A673 (cell line): ENCODE results near the gene DNMBP. TPM values are rescaled to one million over a fixed set of nuclear protein-coding genes. Genes with fewer than 3 reads are reported as not detected.

Experiments used
- BruUV-seq: library from RNA; stranded (reverse); fragments of 400-500 nt; replicated peaks from 2 replicates; lab custom pipeline; 2021; lab: Mats Ljungman, UMichigan
- CTCF ChIA-PET: fragments of 300-600 bp; sonication (Branson Sonifier 250); formaldehyde crosslinking; loops from one replicate; lab custom pipeline; 2022; ENCODE audit warnings: antibody characterized with exemption; lab: Charles Lee
- POLR2A ChIA-PET: fragments of 300-600 bp; sonication (Branson Sonifier 250); formaldehyde crosslinking; loops from one replicate; lab custom pipeline; 2022; ENCODE audit warnings: antibody characterized with exemption; ENCODE audit not compliant: low non-redundant PET; lab: Charles Lee
- DNase-seq: peaks from one replicate; pipeline ENCODE4 v3.0.0-alpha.2; 2015; ENCODE audit warnings: low spot score
- H3K27ac ChIP-seq: fragments of 200-600 bp; sonication (generic); 2 replicates; pipeline ENCODE4 v1.5.1; 2016; ENCODE audit warnings: mixed run types, low read depth, mild to moderate bottlenecking, mixed read lengths, antibody characterized with exemption, low read length; ENCODE audit not compliant: poor library complexity, severe bottlenecking
- H3K27me3 ChIP-seq: fragments of 200-600 bp; sonication (generic); replicated peaks from 2 replicates; pipeline ENCODE4 v1.6.1; 2017; ENCODE audit warnings: mixed run types, low read depth, mild to moderate bottlenecking, mixed read lengths, antibody characterized with exemption, low read length; ENCODE audit not compliant: insufficient read depth, poor library complexity
- H3K36me3 ChIP-seq: fragments of 200-600 bp; sonication (generic); 2 replicates; pipeline ENCODE4 v1.6.1; 2016; ENCODE audit warnings: mixed run types, mild to moderate bottlenecking, mixed read lengths, antibody characterized with exemption, low read length; ENCODE audit not compliant: insufficient read depth, poor library complexity, severe bottlenecking
- H3K4me1 ChIP-seq: fragments of 200-600 bp; sonication (generic); 2 replicates; pipeline ENCODE4 v1.6.1; 2017; ENCODE audit warnings: mixed run types, mild to moderate bottlenecking, mixed read lengths, antibody characterized with exemption, low read length; ENCODE audit not compliant: insufficient read depth, poor library complexity, severe bottlenecking
- H3K4me3 ChIP-seq: fragments of 200-600 bp; sonication (generic); 2 replicates; pipeline ENCODE4 v1.5.1; 2016; ENCODE audit warnings: low read depth, mixed run types, mild to moderate bottlenecking, mixed read lengths, low read length; ENCODE audit not compliant: poor library complexity, severe bottlenecking
- H3K9me3 ChIP-seq: fragments of 200-600 bp; sonication (generic); 2 replicates; pipeline ENCODE4 v1.6.1; 2016; ENCODE audit warnings: mixed run types, low read depth, mild to moderate bottlenecking, mixed read lengths, antibody characterized with exemption, low read length; ENCODE audit not compliant: poor library complexity, severe bottlenecking
- EZH2 ChIP-seq: fragments of 200-600 bp; sonication (generic); IDR thresholded peaks from 2 replicates; pipeline ENCODE4 v1.6.1; 2017; ENCODE audit warnings: borderline replicate concordance, low read depth, mild to moderate bottlenecking, mixed read lengths, antibody characterized with exemption, low read length; ENCODE audit not compliant: poor library complexity, severe bottlenecking
- intact Hi-C: fragments of 100-400 bp; cut with micrococcal nuclease; formaldehyde crosslinking; loops from one replicate; pipeline ENCODE4 v1.10.0; 2022; ENCODE audit not compliant: unreplicated experiment
- total RNA-seq: library from RNA; stranded (reverse); gene quantifications from 2 replicates; pipeline ENCODE4 v1.2.3, GENCODE V29; 2021
- TF ChIP-seq, protein P1 (sequence below): fragments of 300-800, 200-600 bp; sonication (generic); conservative IDR thresholded peaks from 2 replicates; pipeline ENCODE4 v1.5.1; 2017; ENCODE audit warnings: low read depth, mild to moderate bottlenecking, antibody characterized with exemption, low read length, moderate library complexity, mixed read lengths

Gene DNMBP
- total RNA-seq, 1 experiment from 2014 or later, result 28.0 TPM

DNA sequence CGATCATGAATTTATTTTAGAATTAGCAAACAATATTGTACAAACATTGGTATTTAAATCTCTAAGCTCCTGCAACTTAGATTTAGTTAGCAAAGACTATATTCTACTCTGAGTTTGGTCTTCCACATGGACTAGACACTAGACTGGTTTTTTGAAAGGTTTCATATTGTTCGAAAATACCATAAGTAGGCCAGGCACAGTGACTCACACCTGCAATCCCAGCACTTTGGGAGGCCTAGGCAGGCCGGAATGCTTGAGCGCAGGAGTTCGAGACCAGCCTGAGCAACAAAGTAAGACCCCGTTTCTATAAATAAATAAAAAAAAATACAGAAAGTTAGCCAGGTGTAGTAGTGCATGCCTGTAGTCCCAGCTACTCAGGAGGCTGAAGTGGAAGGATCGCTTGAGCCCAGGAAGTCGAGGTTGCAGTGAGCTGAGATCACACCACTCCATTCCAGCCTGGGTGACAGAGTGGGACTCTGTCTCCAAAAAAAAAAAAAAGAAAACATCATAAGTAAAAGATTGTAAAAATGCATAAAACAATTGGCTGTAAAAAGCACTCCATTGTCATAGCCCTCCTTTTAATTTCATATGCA is 154.2 kb downstream of the DNMBP start:
- intact Hi-C loops, result loop anchor here (2.0 to 10.0 kb wide), 2 partner anchors 189 to 489 kb away; partner anchors contain the start of gene SCD
- no peaks in the 10 kb centered on the region for H3K9me3 ChIP-seq
- TF ChIP-seq, protein P1, sequence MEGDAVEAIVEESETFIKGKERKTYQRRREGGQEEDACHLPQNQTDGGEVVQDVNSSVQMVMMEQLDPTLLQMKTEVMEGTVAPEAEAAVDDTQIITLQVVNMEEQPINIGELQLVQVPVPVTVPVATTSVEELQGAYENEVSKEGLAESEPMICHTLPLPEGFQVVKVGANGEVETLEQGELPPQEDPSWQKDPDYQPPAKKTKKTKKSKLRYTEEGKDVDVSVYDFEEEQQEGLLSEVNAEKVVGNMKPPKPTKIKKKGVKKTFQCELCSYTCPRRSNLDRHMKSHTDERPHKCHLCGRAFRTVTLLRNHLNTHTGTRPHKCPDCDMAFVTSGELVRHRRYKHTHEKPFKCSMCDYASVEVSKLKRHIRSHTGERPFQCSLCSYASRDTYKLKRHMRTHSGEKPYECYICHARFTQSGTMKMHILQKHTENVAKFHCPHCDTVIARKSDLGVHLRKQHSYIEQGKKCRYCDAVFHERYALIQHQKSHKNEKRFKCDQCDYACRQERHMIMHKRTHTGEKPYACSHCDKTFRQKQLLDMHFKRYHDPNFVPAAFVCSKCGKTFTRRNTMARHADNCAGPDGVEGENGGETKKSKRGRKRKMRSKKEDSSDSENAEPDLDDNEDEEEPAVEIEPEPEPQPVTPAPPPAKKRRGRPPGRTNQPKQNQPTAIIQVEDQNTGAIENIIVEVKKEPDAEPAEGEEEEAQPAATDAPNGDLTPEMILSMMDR, result no peak
- TF ChIP-seq EZH2, result no peak

GRCh38 chr10:99854860-99855259 is 154.9 kb downstream of the DNMBP start:
- intact Hi-C loops, result loop anchor here (2.0 to 10.0 kb wide), 2 partner anchors 190 to 490 kb away; partner anchors contain the start of gene SCD
- no TSS peak for BruUV-seq
- Histone ChIP-seq H3K36me3 (no peaks in the 10 kb centered on the region), H3K27me3 (no peaks in the 10 kb centered on the region), H3K27ac (no peak overlapping the region), H3K4me1 (peaks cover 13% of the 10 kb centered on the region), H3K9me3 (no peaks in the 10 kb centered on the region), H3K4me3 (no peak overlapping the region)
- DNase-seq, result peak; percentile 83
- CTCF ChIA-PET, result no interaction called here
- TF ChIP-seq EZH2, result no peak
- TF ChIP-seq, protein P1, result peak; percentile 71
- POLR2A ChIA-PET, result no interaction called here

More for the DNA sequence above, 154.2 kb downstream of the DNMBP start:
- no peaks in the 10 kb centered on the region for H3K36me3 ChIP-seq
- BruUV-seq, result no TSS peak
- CTCF ChIA-PET, result interaction anchor here (0.7 kb wide), 1 partner anchor 190 kb away, joined by 3 read pairs; no protein-coding TSS in a partner anchor
- POLR2A ChIA-PET, result no interaction called here
- no peaks in the 10 kb centered on the region for H3K27me3 ChIP-seq
- DNase-seq, result no peak
- H3K4me1 ChIP-seq, result peaks cover 6% of the 10 kb centered on the region
- no peak overlapping the region for H3K4me3 ChIP-seq
- no peak overlapping the region for H3K27ac ChIP-seq

DNA sequence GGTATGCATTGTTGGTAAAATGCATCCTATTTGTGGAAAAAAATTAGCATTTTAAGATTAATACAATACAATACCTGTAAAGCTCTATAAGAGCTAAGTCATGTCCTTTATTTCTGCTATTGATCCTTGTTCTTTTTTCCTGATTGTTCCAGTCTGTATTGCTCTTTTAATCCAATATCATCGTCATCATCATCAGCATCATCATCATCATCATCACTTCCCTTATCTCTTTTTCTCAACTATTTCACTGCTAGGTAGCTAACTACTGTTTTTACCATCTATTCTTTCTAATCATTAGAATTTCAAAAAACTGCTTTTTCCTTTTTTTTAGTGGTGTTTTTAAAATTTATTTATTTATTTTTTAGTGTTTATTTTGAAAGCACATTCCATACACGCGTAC is 156.1 kb downstream of the DNMBP start:
- ChIA-PET CTCF (interaction anchor here (0.5 kb wide), 1 partner anchor 111 kb away, joined by 3 read pairs; no protein-coding TSS in a partner anchor), POLR2A (no interaction called here)
- H3K27me3 ChIP-seq, result no peaks in the 10 kb centered on the region
- BruUV-seq, result no TSS peak
- intact Hi-C loops, result loop anchor here (2.0 to 10.0 kb wide), 2 partner anchors 191 to 491 kb away; partner anchors contain the start of gene SCD
- no peaks in the 10 kb centered on the region for H3K9me3 ChIP-seq
- TF ChIP-seq, protein P1, result no peak
- no peak for TF ChIP-seq EZH2
- peaks cover 18% of the 10 kb centered on the region for H3K4me1 ChIP-seq
- H3K4me3 ChIP-seq, result no peak overlapping the region
- no peaks in the 10 kb centered on the region for H3K36me3 ChIP-seq
- no peak overlapping the region for H3K27ac ChIP-seq
- no peak for DNase-seq
